Measurements from ENCODE around the gene GPC6.

The GPC6 gene

DNA sequence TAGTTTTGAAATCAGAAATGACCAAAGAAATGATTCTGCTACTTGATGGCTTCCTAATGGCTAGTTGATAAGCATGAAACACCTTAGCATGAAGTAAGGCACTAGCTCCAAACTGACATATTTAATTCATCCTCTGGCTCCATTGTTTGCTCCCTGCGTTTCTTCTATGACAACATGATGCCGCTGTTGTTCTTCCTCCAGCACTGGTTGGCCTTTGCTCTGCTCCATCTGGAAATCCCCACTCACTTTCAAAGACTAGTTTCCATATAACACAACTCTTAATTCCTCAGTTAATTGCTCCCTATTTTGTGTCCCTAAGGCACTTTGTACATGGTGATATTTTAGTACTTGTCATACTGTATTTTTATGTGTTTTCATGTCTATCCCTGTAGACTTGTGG, 151.6 kb downstream of the GPC6 start:
- TF ChIP-seq, protein P1, sequence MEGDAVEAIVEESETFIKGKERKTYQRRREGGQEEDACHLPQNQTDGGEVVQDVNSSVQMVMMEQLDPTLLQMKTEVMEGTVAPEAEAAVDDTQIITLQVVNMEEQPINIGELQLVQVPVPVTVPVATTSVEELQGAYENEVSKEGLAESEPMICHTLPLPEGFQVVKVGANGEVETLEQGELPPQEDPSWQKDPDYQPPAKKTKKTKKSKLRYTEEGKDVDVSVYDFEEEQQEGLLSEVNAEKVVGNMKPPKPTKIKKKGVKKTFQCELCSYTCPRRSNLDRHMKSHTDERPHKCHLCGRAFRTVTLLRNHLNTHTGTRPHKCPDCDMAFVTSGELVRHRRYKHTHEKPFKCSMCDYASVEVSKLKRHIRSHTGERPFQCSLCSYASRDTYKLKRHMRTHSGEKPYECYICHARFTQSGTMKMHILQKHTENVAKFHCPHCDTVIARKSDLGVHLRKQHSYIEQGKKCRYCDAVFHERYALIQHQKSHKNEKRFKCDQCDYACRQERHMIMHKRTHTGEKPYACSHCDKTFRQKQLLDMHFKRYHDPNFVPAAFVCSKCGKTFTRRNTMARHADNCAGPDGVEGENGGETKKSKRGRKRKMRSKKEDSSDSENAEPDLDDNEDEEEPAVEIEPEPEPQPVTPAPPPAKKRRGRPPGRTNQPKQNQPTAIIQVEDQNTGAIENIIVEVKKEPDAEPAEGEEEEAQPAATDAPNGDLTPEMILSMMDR (IDR thresholded peaks at IDR 0.05; ENCODE audit: borderline replicate concordance, insufficient read depth, low read depth, low read length): no peak

DNA sequence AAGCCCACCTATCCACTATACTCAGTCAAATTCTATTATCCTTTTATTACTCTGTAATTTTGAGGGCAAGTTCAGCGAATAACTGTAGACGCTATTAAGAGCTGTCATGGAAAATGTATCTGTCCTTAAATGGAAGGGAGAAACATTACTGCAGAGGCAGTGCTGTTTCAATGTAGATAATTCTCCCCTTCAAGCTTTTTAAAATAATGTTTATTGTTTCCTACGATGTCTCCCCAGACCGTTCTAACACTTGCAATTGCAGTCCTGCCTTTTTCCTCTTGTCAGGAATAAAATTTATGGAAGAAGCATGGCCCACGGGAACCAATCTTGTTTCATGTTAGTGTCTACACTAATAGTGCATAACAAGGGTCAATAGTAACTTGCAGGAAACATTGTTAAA, 159.5 kb downstream of the GPC6 start:
- TF ChIP-seq, protein P1 (IDR thresholded peaks at IDR 0.05; ENCODE audit: borderline replicate concordance, insufficient read depth, low read depth, low read length): no peak
- H3K4me3 ChIP-seq (ENCODE audit: low read depth, low read length): no peak overlapping the region

More for the DNA sequence above, 151.6 kb downstream of the GPC6 start:
- no peak overlapping the region for H3K4me3 ChIP-seq (ENCODE audit: low read depth, low read length)

DNA sequence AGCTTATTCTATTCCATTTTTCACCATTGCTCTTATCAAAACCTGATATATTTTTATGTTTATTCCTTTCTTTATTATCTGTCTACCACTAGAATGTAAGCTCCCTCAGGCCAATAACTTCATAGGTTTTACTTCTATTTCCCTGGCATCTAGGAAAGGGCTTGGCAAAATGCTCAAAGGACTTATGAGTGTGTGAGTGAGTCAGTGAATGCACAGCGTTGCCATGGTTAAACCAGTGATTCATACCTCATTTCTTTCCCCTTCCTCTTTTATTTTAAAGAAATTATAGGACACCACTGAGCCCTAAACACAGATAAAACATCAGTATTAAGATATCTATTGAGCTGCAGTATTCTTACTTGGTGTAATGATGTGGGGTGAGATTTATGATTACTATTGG, 162.1 kb downstream of the GPC6 start:
- H3K4me3 ChIP-seq (ENCODE audit: low read depth, low read length): no peak overlapping the region
- TF ChIP-seq, protein P1 (IDR thresholded peaks at IDR 0.05; ENCODE audit: borderline replicate concordance, insufficient read depth, low read depth, low read length): no peak

DNA sequence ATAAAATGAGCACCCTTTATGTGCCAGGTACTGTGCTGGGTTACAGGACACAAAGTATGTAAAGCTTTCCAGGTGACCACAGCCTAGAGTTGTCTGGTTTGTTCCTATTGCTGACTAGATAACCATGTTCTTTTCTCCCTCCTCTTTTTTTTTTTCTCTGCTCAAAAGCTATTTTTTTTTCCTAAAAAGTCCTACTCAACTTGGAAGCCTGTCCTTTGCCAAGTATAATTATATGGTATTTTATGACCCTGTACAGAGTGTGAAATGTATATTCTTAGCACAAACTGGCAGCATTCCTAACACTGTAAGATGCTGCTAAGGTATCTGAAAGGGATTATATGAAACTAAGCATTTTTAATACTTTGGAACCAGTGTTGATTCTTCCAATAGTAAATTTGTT, 171.0 kb downstream of the GPC6 start:
- TF ChIP-seq, protein P1 (IDR thresholded peaks at IDR 0.05; ENCODE audit: borderline replicate concordance, insufficient read depth, low read depth, low read length): no peak
- no peak overlapping the region for H3K4me3 ChIP-seq (ENCODE audit: low read depth, low read length)

DNA sequence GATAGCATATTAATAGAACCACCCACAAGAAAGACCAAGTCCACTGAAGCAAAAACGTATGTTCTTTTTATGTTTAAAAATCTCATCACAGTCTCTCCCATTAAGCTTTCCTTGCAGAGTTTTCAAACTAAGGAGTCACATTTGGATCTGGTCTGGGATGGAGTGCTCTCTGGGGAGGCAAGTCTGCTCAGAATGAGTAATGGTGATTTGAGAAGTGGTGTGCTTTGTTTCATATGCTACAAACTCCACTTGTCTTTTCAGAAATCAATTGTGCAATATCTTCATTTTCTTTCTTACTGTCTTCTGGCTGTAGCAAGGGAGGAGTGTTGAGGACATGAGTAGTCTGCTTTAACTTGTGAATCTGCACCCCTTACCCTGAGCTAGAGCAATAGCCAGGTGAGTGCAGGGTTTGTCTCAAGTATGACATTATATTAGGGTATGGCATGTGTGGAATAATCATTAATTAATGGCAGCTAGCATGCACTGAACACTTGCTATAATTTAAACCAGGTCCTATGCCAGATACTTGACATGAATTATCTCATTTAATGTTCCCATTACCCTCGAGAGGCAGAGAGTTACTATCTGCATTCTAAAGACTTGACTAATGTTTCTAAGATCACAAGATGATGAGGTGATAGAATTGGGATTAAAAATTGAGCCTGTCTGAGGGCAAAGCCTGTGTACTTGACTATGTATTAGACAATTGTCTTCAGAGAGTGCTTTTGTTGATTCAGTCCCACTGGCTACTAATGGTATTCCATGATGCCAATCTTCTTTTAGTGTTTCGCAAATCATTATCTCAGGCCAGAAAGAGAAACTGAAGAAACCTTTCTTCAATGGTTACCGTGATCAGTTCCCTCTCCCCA, 171.8 kb downstream of the GPC6 start:
- H3K4me3 ChIP-seq (ENCODE audit: low read depth, low read length): no peak overlapping the region
- TF ChIP-seq, protein P1 (IDR thresholded peaks at IDR 0.05; ENCODE audit: borderline replicate concordance, insufficient read depth, low read depth, low read length): no peak

DNA sequence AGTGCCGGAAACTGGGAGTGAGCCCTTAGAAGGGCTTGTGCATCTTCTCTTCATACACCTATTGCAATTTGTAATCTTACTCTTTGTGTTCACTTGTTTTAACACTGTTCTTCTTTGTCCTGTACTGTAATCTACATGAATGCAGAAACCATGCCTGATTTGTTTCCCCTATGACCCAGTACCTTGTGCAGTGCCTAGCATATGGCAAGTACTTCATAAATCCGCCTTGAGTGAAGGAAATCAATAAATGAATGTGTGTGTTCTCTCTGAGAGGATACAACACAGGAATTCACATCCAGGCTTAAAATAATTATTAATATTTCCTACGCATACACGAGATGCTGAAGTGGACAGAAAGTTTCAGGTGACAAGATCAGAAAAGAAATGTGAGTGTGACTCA, 172.6 kb downstream of the GPC6 start:
- H3K4me3 ChIP-seq (ENCODE audit: low read depth, low read length): no peak overlapping the region
- TF ChIP-seq, protein P1 (IDR thresholded peaks at IDR 0.05; ENCODE audit: borderline replicate concordance, insufficient read depth, low read depth, low read length): no peak

DNA sequence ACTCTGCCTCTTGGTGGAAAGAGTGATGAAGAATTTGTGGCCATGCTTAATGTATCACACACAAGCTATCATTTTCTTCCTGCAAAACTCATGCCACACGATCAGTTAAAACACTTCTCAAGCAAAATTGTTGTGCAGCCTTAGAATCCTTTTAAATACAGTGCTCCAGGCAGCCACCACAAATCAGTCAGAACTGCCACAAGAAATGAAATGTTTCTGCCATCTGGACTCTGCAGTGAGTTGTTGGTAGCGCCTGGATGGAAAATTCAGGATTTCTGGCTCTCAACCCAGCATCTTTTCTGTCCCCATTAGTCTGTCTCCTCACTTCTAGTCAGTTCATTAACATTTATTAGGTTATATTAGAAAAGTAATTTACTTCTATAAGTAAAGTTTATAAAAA, 179.5 kb downstream of the GPC6 start:
- TF ChIP-seq, protein P1 (IDR thresholded peaks at IDR 0.05; ENCODE audit: borderline replicate concordance, insufficient read depth, low read depth, low read length): no peak
- H3K4me3 ChIP-seq (ENCODE audit: low read depth, low read length): no peak overlapping the region

Data from GM12875 (cell line).